GM12891 (cell line): ENCODE data around the gene DAB2IP.

Source experiments
- PAX5 ChIP-seq: IDR thresholded peaks from 2 replicates; pipeline ENCODE4 v1.6.1; 2011; ENCODE audit warnings: low read length, moderate library complexity, mild to moderate bottlenecking; ENCODE audit not compliant: insufficient read depth, severe bottlenecking
- POLR2A ChIP-seq: IDR thresholded peaks from 2 replicates; pipeline ENCODE4 v1.6.1; 2011; ENCODE audit warnings: low read depth, low read length, control low read depth
- POLR2AphosphoS5 ChIP-seq: IDR thresholded peaks from 2 replicates; pipeline ENCODE4 v1.6.1; 2011; ENCODE audit warnings: low read depth, low read length, control low read depth
- SPI1 ChIP-seq: IDR thresholded peaks from 2 replicates; pipeline ENCODE4 v1.6.1; 2011; ENCODE audit warnings: low read depth, low read length, control low read depth
- TAF1 ChIP-seq: IDR thresholded peaks from 2 replicates; pipeline ENCODE4 v1.6.1; 2011; ENCODE audit warnings: low read depth, low read length, control low read depth

DNA sequence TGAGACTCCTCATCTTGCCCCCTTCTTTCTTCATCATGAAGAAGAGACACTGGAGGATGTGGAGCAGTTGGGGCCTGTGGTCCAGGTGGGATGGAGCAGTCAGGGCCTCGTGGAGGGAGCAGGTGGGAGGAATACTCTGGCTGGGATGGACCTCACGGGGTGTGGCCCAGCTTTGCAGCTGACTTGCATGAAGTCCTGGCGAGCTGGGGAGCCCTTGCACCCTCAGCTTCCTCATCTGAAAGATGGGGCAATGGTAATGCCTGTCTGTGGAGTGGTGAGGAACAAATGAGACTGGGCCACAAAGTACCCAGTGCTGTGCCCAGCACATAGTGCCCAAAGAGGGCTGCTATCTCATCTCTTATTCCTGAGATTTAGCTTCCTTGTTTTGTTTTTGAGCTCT lies 91.5 kb downstream of the DAB2IP start:
- TF ChIP-seq POLR2A (no peak), TAF1 (no peak), POLR2AphosphoS5 (no peak), SPI1 (no peak), PAX5 (no peak)
